ENCODE data around the gene PBX1.

Gene PBX1

GRCh38 chr1:164569866-164570265, 10.9 kb downstream of the PBX1 start:
- ChIA-PET POLR2A (no interaction called here), CTCF (no interaction called here)
- H3K9me3 ChIP-seq (ENCODE audit: control insufficient read depth, insufficient read depth, low read depth, low read length): no peaks in the 10 kb centered on the region

GRCh38 chr1:164571333-164571732, 12.3 kb downstream of the PBX1 start:
- TF ChIP-seq ZNF146 (tag by site-specific recombination; IDR thresholded peaks at IDR 0.05): peak; percentile 52; the same call in 1 of the 2 replicates
- TF ChIP-seq ZNF529 (tag by site-specific recombination; IDR thresholded peaks at IDR 0.05; ENCODE audit: insufficient replicate concordance): no peak
- H3K4me1 ChIP-seq (ENCODE audit: control insufficient read depth, insufficient read depth, low read length): 0 out of 2 replicates have a peak, but pooled peaks cover 3% of the 10 kb centered on the region
- no peak overlapping the region for H3K27ac ChIP-seq (ENCODE audit: extremely low read depth, low read depth, low read length)
- H3K4me3 ChIP-seq (ENCODE audit: low read depth, low read length): no peak overlapping the region
- ChIA-PET POLR2A (interaction anchor here (0.6 kb wide), 1 partner anchor 10 kb away, joined by 6 read pairs; no protein-coding TSS in a partner anchor), CTCF (no interaction called here)
- no peaks in the 10 kb centered on the region for H3K9me3 ChIP-seq (ENCODE audit: control insufficient read depth, insufficient read depth, low read depth, low read length)
- H3K36me3 ChIP-seq (ENCODE audit: control insufficient read depth in 2 of 2, insufficient read depth in 1 of 2, low read length in 2 of 2): no peaks in the 10 kb centered on the region; a peak in 1 of 3 replicates

More at GRCh38 chr1:164569866-164570265, 10.9 kb downstream of the PBX1 start:
- Histone ChIP-seq H3K27ac (ENCODE audit: extremely low read depth, low read depth, low read length) (no peak overlapping the region), H3K36me3 (ENCODE audit: control insufficient read depth in 2 of 2, insufficient read depth in 1 of 2, low read length in 2 of 2) (no peaks in the 10 kb centered on the region; a peak in 1 of 3 replicates), H3K4me1 (ENCODE audit: control insufficient read depth, insufficient read depth, low read length) (peaks cover 16% of the 10 kb centered on the region), H3K4me3 (ENCODE audit: low read depth, low read length) (no peak overlapping the region)
- TF ChIP-seq ZNF175 (tag by site-specific recombination; IDR thresholded peaks at IDR 0.05) (no peak), ZNF24 (tag by site-specific recombination; IDR thresholded peaks at IDR 0.05) (no peak), GLIS2 (tag by site-specific recombination; IDR thresholded peaks at IDR 0.05) (no peak), ZNF558 (tag by site-specific recombination; IDR thresholded peaks at IDR 0.05) (no peak), ZNF202 (tag by site-specific recombination; IDR thresholded peaks at IDR 0.05; ENCODE audit: borderline replicate concordance) (no peak), ZNF629 (tag by site-specific recombination; IDR thresholded peaks at IDR 0.05) (no peak), ZNF394 (tag by site-specific recombination; IDR thresholded peaks at IDR 0.05; ENCODE audit: borderline replicate concordance) (no peak), ZNF114 (tag by site-specific recombination; IDR thresholded peaks at IDR 0.05) (no peak), ZNF785 (tag by site-specific recombination; IDR thresholded peaks at IDR 0.05) (no peak), AEBP2 (tag by site-specific recombination; IDR thresholded peaks at IDR 0.05; ENCODE audit: borderline replicate concordance) (no peak)

- no peaks in the 10 kb centered on the region; the same call in 1 of the 2 replicates for H3K4me1 ChIP-seq (ENCODE audit: control insufficient read depth, insufficient read depth, low read length)
- POLR2A ChIA-PET: no interaction called here
- H3K27ac ChIP-seq (ENCODE audit: extremely low read depth, low read depth, low read length): no peak overlapping the region
- H3K9me3 ChIP-seq (ENCODE audit: control insufficient read depth, insufficient read depth, low read depth, low read length): no peaks in the 10 kb centered on the region
- CTCF ChIA-PET: interaction anchor here (0.6 kb wide), 1 partner anchor 1163 kb away, joined by 4 read pairs; no protein-coding TSS in a partner anchor
- H3K4me3 ChIP-seq (ENCODE audit: low read depth, low read length): no peak overlapping the region
- H3K36me3 ChIP-seq (ENCODE audit: control insufficient read depth in 2 of 2, insufficient read depth in 1 of 2, low read length in 2 of 2): no peaks in the 10 kb centered on the region
- TF ChIP-seq ZNF311 (tag by site-specific recombination; IDR thresholded peaks at IDR 0.05; ENCODE audit: borderline replicate concordance) (no peak), ZNF510 (tag by site-specific recombination; IDR thresholded peaks at IDR 0.05; ENCODE audit: insufficient replicate concordance) (no peak), ZNF391 (tag by site-specific recombination; IDR thresholded peaks at IDR 0.05; ENCODE audit: borderline replicate concordance, low read depth) (no peak), ZNF23 (tag by site-specific recombination; IDR thresholded peaks at IDR 0.05; ENCODE audit: borderline replicate concordance) (no peak), KLF17 (tag by site-specific recombination; IDR thresholded peaks at IDR 0.05) (no peak), TRIM28 (IDR thresholded peaks at IDR 0.05; ENCODE audit: borderline replicate concordance, low read length) (no peak), ZNF169 (tag by site-specific recombination; IDR thresholded peaks at IDR 0.05) (no peak), PRDM10 (tag by site-specific recombination; IDR thresholded peaks at IDR 0.05) (no peak), ZNF324 (tag by site-specific recombination; IDR thresholded peaks at IDR 0.05) (no peak), ZNF639 (tag by site-specific recombination; IDR thresholded peaks at IDR 0.05) (no peak), ZNF768 (tag by site-specific recombination; IDR thresholded peaks at IDR 0.05) (no peak), ZNF843 (tag by site-specific recombination; IDR thresholded peaks at IDR 0.05) (no peak), ZNF138 (tag by site-specific recombination; IDR thresholded peaks at IDR 0.05; ENCODE audit: borderline replicate concordance) (no peak)
These were observed 16.4 kb downstream of the PBX1 start for GRCh38 chr1:164575356-164575886.
